Measurements from ENCODE around the gene DPH1.

The DPH1 gene

DNA sequence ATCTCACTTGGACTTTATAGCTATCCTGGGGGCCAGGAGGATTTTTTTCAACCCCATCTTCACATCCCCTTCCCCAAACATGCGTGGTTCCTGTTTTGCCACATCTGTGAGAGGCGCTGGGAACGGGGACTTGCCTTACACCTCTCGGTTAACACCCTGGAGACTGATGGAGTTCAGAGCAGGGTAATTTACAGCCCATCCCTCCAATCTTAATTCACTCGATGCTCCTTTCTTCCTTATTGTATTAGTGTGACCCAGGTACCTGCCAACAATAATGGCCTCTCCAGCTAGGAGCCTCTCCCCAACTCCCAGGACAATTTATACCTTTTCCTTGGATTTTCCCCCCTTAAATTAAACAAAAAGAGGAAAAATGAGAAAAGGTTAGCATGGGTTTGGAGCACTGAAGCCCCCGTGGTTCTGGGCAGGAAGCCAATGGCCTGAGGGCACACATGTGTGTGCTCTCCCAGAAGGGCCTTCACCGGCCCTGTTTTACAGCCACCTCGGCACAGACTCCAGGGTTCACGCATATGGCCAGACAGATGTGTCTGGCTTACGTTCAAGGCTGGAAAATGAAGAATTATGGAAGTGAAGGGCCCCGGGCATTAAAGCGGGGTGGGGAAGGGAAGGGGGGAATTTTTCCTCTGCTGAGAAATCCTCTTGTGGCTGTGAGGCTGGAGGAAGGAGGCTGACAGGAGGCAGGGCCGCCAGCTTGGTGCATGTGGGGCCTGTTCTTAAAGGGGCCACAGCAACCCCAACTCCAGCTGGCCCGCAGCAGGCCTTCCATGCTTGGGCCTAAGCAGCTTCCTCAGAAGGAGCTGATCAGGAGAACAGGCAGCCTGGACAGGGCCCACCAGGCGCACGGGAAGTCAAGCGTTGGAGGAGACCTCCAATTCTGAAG lies 46.4 kb downstream of the DPH1 start:
- DNase-seq (ENCODE audit: low read depth, low spot score) = no peak

DNA sequence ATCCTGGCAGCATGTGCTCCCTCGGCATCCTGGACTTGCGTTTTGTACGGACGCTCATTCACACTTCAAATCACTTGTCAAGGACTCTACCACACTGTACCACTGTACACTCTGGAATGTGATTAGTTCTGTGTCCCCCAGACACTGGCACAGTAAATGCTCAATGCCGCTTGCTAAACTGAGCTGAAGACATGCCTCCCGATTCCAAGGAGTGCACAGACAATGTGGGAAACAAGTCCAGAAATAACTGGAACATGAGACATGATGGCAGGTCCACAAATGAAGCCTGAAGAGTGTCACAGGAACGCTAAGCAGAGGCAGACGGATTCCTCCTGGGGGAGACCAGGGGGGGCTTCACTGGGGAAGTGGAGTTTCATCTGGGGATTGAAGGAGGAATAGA lies 47.1 kb downstream of the DPH1 start:
- no peak for DNase-seq (ENCODE audit: low read depth, low spot score)

GRCh38 chr17:2081564-2081963 lies 51.6 kb downstream of the DPH1 start:
- DNase-seq (ENCODE audit: low read depth, low spot score) = no peak

DNA sequence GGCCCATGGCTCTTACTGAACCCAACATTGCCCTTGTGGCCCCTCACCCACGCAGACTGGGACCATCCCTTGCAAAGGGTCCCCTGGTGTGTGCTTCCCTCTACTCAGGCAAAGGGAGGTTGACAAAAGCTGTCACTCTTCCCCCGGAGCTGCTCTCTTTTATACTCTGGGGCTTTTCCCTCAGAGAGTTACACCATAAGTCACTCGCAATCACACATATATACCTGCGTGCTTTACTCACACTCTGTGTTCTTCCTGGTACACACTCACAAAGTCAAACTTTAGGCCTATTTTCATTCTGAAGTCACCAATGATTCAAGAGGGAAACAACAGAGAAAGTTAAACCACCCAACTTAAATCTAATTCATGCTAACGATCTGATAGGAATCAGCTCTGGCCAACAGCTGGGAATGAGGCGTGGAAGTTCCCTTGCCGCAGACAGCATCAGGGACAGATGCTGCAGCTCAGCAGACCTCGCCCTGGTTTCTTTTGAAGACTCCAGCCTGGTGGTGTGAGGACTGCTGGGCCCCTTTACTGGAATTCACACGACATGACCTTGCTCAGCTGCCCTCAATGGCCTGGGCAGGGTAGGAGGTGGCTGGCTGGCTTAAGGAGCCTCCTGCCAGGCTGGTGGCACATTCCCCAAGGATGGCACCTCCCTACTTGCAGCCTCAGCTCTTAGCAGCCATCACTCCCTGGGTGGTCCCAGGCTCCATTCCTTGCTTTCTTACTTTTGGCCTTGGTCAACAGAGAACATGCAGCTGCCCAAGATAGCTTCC lies 52.2 kb downstream of the DPH1 start:
- DNase-seq (ENCODE audit: low read depth, low spot score) = no peak

GRCh38 chr17:2083613-2084035 lies 53.7 kb downstream of the DPH1 start:
- no peak for DNase-seq (ENCODE audit: low read depth, low spot score)

DNA sequence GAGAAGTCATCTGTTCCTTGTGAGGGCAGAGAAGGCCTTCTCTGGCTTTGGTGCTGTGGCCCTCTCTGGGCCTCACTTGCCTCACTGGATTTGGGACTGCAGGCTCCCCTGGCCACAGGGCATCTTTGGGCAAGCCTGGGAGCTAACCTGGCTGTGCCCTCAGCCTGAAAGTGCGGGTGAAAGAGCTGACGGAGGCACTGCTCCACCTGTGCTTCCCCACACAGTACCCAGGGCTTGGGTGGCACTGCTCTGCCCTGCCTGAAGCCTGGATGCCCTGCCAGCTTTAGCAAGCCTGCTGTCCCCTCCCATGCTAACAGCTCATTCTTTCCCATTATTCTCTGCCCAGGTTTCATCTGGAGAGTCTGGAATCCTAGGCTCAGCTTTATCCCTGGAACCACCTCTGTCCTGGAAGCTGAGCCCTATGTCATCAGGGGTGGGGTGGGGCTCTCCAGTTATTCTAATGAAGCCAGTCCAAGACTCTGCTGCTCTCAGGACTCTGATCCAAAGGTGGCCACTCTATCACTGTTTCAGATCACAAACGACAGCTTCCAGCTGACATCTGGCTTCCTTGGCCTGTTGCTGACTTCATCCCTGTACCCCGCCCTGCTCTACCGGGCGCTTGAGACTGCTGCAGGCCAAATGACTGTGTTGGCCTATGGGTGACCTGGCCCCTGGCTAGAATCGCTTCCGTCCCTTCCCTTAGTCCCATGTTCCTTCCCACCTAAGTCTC lies 54.2 kb downstream of the DPH1 start:
- DNase-seq (ENCODE audit: low read depth, low spot score) = no peak

DNA sequence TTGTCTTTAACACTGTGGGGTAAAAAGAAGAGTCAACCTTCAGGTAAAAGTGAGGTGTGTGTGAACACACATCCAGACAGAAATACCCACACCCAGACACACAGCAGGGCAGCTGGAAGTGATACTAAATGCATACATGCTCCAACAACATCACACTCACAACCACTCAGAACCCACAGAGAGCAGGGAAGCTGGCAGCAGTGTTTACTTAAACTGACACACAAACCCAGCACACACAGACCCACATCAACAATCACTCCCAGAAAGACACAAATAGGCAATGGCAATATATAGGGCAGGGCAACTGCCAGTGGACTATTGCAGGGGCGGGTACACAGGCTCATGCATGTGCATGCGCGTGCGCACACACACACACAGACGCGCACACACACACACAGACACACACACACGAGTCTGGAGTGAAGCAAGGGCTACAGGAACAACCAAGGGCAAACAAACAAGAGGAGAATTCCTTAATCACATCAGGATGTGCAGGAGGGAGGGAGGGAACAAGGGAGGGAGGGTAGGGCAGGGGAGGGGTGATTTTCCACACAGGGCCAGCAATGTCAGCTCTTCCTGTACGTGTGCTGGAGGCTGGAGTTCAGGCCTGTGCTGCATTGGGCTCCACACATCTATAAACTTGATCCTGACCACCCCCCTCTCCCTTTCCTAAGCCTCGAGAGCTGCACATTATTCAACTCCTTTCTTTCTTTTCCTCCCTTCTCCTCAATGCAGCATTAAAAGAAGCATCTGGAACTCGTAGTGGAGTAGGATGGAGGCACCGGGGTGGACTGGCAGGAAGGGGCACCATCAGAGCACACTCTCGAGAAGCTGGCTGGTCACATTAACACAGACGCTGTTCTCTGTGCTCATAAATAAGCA lies 55.1 kb downstream of the DPH1 start:
- no peak for DNase-seq (ENCODE audit: low read depth, low spot score)

DNA sequence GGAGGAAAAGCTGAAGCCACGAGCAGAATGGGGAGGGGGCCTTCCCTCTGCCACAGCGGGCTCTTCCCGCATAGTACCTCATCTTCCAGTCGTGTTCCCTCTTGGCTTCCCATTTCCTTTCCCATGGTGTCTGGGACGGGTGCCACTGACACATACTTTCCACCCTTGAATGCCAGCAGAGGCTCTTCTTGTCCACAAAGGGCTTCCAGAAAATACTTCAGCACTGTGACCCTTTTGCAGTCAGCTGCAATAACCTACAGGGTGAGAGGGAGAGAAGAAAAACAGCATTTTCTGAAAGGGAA lies 55.6 kb downstream of the DPH1 start:
- DNase-seq (ENCODE audit: low read depth, low spot score) = no peak

DNA sequence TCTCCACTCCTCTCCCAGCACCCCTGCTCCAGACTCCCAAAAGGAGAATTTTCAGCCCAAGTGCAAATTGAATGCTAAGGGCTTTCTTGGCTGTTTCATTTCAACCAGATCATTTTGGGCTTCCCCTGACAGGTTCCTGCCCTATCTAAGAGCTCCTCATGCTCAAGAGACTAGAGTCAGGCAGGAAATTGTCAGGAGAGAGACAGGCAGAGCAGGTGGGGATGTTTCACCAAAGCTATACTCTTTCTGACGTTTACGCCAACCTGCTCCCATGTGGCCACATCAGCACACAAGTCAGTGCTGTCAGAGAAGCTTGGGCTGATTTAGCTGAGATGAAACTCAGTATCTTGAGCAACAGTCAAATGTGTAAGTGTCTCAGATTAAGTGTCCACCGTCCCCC lies 56.4 kb downstream of the DPH1 start:
- no peak for DNase-seq (ENCODE audit: low read depth, low spot score)

GRCh38 chr17:2087597-2088211 lies 57.8 kb downstream of the DPH1 start:
- DNase-seq (ENCODE audit: low read depth, low spot score) = no peak

GRCh38 chr17:2089021-2089422 lies 59.1 kb downstream of the DPH1 start:
- DNase-seq (ENCODE audit: low read depth, low spot score) = no peak

GRCh38 chr17:2090210-2090641 lies 60.3 kb downstream of the DPH1 start:
- no peak for DNase-seq (ENCODE audit: low read depth, low spot score)

- peak; percentile 52 for DNase-seq (ENCODE audit: low read depth, low spot score)
Measured at GRCh38 chr17:2090804-2091534, 61.0 kb downstream of the DPH1 start.

- DNase-seq (ENCODE audit: low read depth, low spot score) = no peak
Measured at GRCh38 chr17:2092253-2092652, 62.3 kb downstream of the DPH1 start.

DNA sequence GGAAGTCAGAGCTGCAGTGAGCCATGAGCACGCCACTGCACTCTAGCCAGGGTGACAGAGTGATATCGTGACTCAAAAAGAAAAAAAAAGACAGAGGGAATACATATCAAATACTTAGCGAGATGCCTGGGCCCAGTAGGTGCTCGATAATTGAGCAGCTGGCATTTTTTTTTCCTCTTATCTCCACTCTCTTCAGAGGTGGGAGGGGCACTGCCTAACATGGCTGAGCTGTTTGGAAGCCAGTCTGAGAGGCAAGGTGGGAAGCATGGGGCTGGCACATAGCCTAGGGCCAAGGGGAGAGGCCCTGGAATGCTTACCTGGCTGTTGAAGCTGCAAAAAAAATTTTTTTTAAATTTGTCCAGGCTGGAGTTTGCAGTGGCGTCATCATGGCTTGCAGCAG lies 63.4 kb downstream of the DPH1 start:
- no peak for DNase-seq (ENCODE audit: low read depth, low spot score)
